ENCODE data around the gene CREBRF. TPM values are rescaled to one million over a fixed set of nuclear protein-coding genes. Genes with fewer than 3 reads are reported as not detected.
"Not testable (repeated sequence)": the region's sequence is repeated elsewhere in the genome, so short reads cannot be mapped to it uniquely, and the experiment has no call there.

Gene CREBRF
- polyA plus RNA-seq, 3 donors = 23.1 to 27.6 (median 23.6) TPM

GRCh38 chr5:173016598-173017046, 39.5 kb upstream of the CREBRF start:
- DNase-seq = peak in 2 of 3 donors; percentile 54 to 90
- Histone ChIP-seq H4K20me1 (ENCODE audit: insufficient read depth, low read length) (peaks cover 83% of the 10 kb centered on the region), H3K27ac (ENCODE audit: low read depth in 1 of 2, low read length in 2 of 2) (peak overlapping the region in 1 of 2 donors; percentile 92), H3K4me1 (ENCODE audit: control insufficient read depth in 1 of 2, insufficient read depth in 2 of 2, low read length in 2 of 2) (peaks cover 74 to 80% of the 10 kb centered on the region in 2 donors), H3K9ac (ENCODE audit: insufficient read depth, low read length, poor library complexity, severe bottlenecking) (no peak overlapping the region), H3K4me3 (replicated peaks in 1 of 3; ENCODE audit: low read depth in 2 of 3, low read length in 3 of 3) (peak overlapping the region in 1 of 3 experiments; percentile 8), H3K4me2 (replicated peaks; ENCODE audit: extremely low read depth, low read length, poor library complexity, severe bottlenecking) (peak overlapping the region; percentile 29), H3K9me3 (replicated peaks in 1 of 2; ENCODE audit: control insufficient read depth in 1 of 2, insufficient read depth in 1 of 2, low read length in 2 of 2) (no peaks in the 10 kb centered on the region), H3K27me3 (ENCODE audit: control insufficient read depth in 2 of 2, insufficient read depth in 2 of 2, low read length in 2 of 2) (no peaks in the 10 kb centered on the region), H3K79me2 (ENCODE audit: insufficient read depth, low read length) (peaks cover 100% of the 10 kb centered on the region), H2AFZ (ENCODE audit: insufficient read depth, low read depth, low read length, poor library complexity, severe bottlenecking) (no peak overlapping the region), H3K36me3 (replicated peaks in 1 of 2; ENCODE audit: control insufficient read depth in 1 of 2, insufficient read depth in 2 of 2, low read length in 2 of 2) (peaks cover 11 to 21% of the 10 kb centered on the region in 2 donors)
- intact Hi-C loops (cut with micrococcal nuclease) = no loop called here
- WGBS (ENCODE audit: insufficient coverage) = 41% methylated on average over 2 of the region's 4 CpGs
- Mint-ChIP-seq H3K27me3 (ENCODE audit: low read depth in 3 of 3) (peaks cover 0 to 2% (median 0%) of the 10 kb centered on the region in 3 donors), H3K9me3 (peaks cover 0 to 5% (median 0%) of the 10 kb centered on the region in 7 donors), H3K4me1 (peaks cover 76% of the 10 kb centered on the region), H3K27ac (peak overlapping the region; percentile 38 to 89 (median 82)), H3K36me3 (peaks cover 22 to 31% of the 10 kb centered on the region in 2 donors), H3K4me3 (no peak overlapping the region)
- TF ChIP-seq CTCF (IDR thresholded peaks at IDR 0.05) = no peak

GRCh38 chr5:173017087-173017486, 39.1 kb upstream of the CREBRF start:
- Histone ChIP-seq H3K27ac (ENCODE audit: low read depth in 1 of 2, low read length in 2 of 2) (peak overlapping the region in 1 of 2 donors; percentile 92), H3K4me1 (ENCODE audit: control insufficient read depth in 1 of 2, insufficient read depth in 2 of 2, low read length in 2 of 2) (peaks cover 69 to 75% of the 10 kb centered on the region in 2 donors)
- not testable (repeated sequence) for H3K9ac ChIP-seq (ENCODE audit: insufficient read depth, low read length, poor library complexity, severe bottlenecking)

More at GRCh38 chr5:173017087-173017486, 39.1 kb upstream of the CREBRF start:
- WGBS (ENCODE audit: insufficient coverage) = 97% methylated on average over 4 of the region's 15 CpGs
- H3K27me3 ChIP-seq (ENCODE audit: control insufficient read depth in 2 of 2, insufficient read depth in 2 of 2, low read length in 2 of 2); H3K4me2 ChIP-seq (replicated peaks; ENCODE audit: extremely low read depth, low read length, poor library complexity, severe bottlenecking); H2AFZ ChIP-seq (ENCODE audit: insufficient read depth, low read depth, low read length, poor library complexity, severe bottlenecking); DNase-seq; intact Hi-C loops (cut with micrococcal nuclease); H3K4me3 Mint-ChIP-seq; H3K9me3 ChIP-seq (replicated peaks in 1 of 2; ENCODE audit: control insufficient read depth in 1 of 2, insufficient read depth in 1 of 2, low read length in 2 of 2); H3K27me3 Mint-ChIP-seq (ENCODE audit: low read depth in 3 of 3); H3K9me3 Mint-ChIP-seq: not testable (repeated sequence)
- peaks cover 74% of the 10 kb centered on the region for H3K4me1 Mint-ChIP-seq
- Histone ChIP-seq H3K79me2 (ENCODE audit: insufficient read depth, low read length) (peaks cover 100% of the 10 kb centered on the region), H3K4me3 (replicated peaks in 1 of 3; ENCODE audit: low read depth in 2 of 3, low read length in 3 of 3) (peak overlapping the region in 1 of 3 experiments; percentile 8), H4K20me1 (ENCODE audit: insufficient read depth, low read length) (peaks cover 83% of the 10 kb centered on the region), H3K36me3 (replicated peaks in 1 of 2; ENCODE audit: control insufficient read depth in 1 of 2, insufficient read depth in 2 of 2, low read length in 2 of 2) (peaks cover 11 to 26% of the 10 kb centered on the region in 2 donors)
- peak overlapping the region; percentile 38 to 89 (median 82) for H3K27ac Mint-ChIP-seq
- peaks cover 24 to 35% of the 10 kb centered on the region in 2 donors for H3K36me3 Mint-ChIP-seq

Data from CD14-positive monocyte (primary cell).